H1 (cell line): ENCODE data around the gene ZBTB25. TPM values are rescaled to one million over a fixed set of nuclear protein-coding genes. Genes with fewer than 3 reads are reported as not detected.
A peak's percentile ranks its signal among the peaks of the same experiment; 100 is the strongest.

Experiments used
- BCL11A ChIP-seq, 2 experiments: IDR thresholded peaks; one replicate each; pipeline ENCODE4 v1.6.1; 2011; ENCODE audit warnings: low read depth in 2 of 2, low read length in 2 of 2, mild to moderate bottlenecking in 2 of 2
- CHD7 ChIP-seq: fragments of 300-600 bp; sonication (generic); IDR thresholded peaks from 2 replicates; pipeline ENCODE4 v1.7.1; 2012; ENCODE audit warnings: low read length, moderate library complexity, mild to moderate bottlenecking, inconsistent platforms; ENCODE audit not compliant: insufficient replicate concordance
- JUN ChIP-seq: IDR thresholded peaks from 2 replicates; pipeline ENCODE4 v1.6.1; 2011; ENCODE audit warnings: low read depth, mild to moderate bottlenecking, improper control_type of control experiment, low read length
- MAX ChIP-seq: IDR thresholded peaks from 2 replicates; pipeline ENCODE4 v1.6.1; 2012; ENCODE audit warnings: inconsistent platforms
- RNF2 ChIP-seq: fragments of 200-900, 300-1000 bp; sonication (generic); IDR thresholded peaks from 2 replicates; pipeline ENCODE4 v1.7.1; 2016; ENCODE audit warnings: borderline replicate concordance, low read depth, mild to moderate bottlenecking, antibody characterized with exemption, low read length; ENCODE audit not compliant: poor library complexity, severe bottlenecking; ENCODE audit errors: missing control alignments
- RXRA ChIP-seq: IDR thresholded peaks from 2 replicates; pipeline ENCODE4 v1.6.1; 2011; ENCODE audit warnings: low read depth, mild to moderate bottlenecking, low read length, moderate library complexity; ENCODE audit not compliant: insufficient read depth
- SIX5 ChIP-seq: IDR thresholded peaks from 2 replicates; pipeline ENCODE4 v1.6.1; 2011; ENCODE audit warnings: mild to moderate bottlenecking, low read depth, low read length
- SP2 ChIP-seq: IDR thresholded peaks from 2 replicates; pipeline ENCODE4 v1.6.1; 2012; ENCODE audit warnings: mild to moderate bottlenecking, low read length, inconsistent platforms
- TEAD4 ChIP-seq: IDR thresholded peaks from 2 replicates; pipeline ENCODE4 v1.6.1; 2012; ENCODE audit warnings: low read depth, low read length, inconsistent platforms, mixed read lengths
- polyA plus RNA-seq, 7 experiments: library from polyadenylated mRNA; depleted of rRNA in 3 of 7; stranded (reverse) in 5 of 7; unstranded in 2 of 7; fragments of >200 nt in 5 of 7; fragments of 200-250 nt in 2 of 7; gene quantifications; 1 replicate in 5 of 7; 2 replicates in 1 of 7; 4 replicates in 1 of 7; pipeline versions ENCODE4 v1.2.1 to v1.2.3, GENCODE V29; 2011 to 2013; ENCODE audit warnings: missing spikeins in 2 of 7, mixed read lengths in 2 of 7
- total RNA-seq: library from RNA; stranded (reverse); fragmentation: NEBNext Ultra II Directional; extraction: Animal tissue kit (Norgen Biotek cat#: 25700); gene quantifications from 2 replicates; pipeline ENCODE4 v1.2.1, GENCODE V29; 2021

Gene ZBTB25
- total and polyA plus RNA-seq, 2 of the 8 experiments (the other 6 are each of a cell fraction or from before 2014, with no cell fraction given), result 5.4 to 11.4 TPM

DNA sequence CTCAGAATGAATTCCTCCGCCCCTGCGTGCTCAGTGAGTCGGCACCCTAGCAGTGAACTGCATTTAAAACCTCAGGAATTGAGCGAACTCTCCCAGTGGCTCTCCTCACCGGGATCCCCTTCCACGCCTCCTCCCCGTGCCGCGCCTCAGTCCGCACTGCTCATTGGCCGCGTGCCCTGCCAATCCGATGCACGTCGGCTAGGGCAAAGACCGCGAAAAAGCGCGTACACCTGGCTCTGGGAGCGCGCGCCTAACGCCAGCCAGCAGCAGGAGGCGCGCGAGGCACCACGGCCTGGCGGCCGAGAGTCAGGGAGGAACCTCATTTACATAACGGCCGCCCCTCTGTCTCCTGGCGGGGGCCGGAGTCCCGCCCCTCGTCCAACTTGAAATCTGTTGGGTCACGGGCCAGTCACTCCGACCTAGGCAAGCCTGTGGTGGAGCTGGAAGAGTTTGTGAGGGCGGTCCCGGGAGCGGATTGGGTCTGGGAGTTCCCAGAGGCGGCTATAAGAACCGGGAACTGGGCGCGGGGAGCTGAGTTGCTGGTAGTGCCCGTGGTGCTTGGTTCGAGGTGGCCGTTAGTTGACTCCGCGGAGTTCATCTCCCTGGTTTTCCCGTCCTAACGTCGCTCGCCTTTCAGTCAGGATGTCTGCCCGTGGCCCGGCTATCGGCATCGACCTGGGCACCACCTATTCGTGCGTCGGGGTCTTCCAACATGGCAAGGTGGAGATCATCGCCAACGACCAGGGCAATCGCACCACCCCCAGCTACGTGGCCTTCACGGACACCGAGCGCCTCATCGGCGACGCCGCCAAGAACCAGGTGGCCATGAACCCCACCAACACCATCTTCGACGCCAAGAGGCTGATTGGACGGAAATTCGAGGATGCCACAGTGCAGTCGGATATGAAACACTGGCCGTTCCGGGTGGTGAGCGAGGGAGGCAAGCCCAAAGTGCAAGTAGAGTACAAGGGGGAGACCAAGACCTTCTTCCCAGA, 36.9 kb upstream of the ZBTB25 start, which contains the start of gene HSPA2 (continued):
- TF ChIP-seq RXRA (no peak), TEAD4 (no peak), BCL11A (IDR thresholded peaks at IDR 0.05; ENCODE audit: low read depth in 2 of 2, low read length in 2 of 2) (no peak), MAX (peak; percentile 95), SIX5 (no peak), JUN (no peak), CHD7 (no peak), RNF2 (no peak), SP2 (peak; percentile 69)
